Kidney glomerular epithelial cell (primary cell): ENCODE measurements around the gene ISY1.

Experiments used
- DNase-seq: peaks from one replicate; lab custom pipeline; 2025; lab: John Stamatoyannopoulos, UW

The ISY1 gene

GRCh38 chr3:129087138-129087702 is 73.6 kb downstream of the ISY1 start:
- DNase-seq, result no peak

- no peak for DNase-seq
Observed at GRCh38 chr3:129085818-129086217, 75.0 kb downstream of the ISY1 start.

DNA sequence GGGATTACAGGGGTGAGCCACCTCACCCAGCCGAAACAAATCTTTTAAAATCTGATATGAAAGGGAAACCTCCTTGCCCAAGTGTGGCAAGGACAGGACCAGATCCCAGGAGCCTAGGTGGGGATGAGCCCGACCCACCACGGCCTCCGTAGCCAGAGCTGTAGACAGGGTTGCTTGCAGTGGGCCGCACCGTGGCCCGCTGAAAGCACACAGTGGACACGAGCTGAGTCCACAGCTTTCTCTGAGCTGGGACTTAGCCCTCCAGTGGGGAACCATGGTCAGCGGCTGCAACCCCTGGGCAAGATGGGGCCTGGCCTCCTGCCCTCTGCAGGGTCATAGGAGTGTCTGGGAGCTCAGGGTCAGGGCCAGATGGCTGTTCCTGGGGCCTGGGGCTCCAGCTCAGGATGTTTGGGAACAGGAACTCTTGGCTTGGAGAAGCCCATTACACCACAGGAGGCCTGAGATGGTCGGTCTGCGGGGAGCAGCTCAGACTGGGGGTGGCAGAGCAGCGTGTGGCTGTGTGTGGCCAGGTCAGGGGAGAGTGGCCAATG is 75.6 kb downstream of the ISY1 start:
- DNase-seq, result no peak

DNA sequence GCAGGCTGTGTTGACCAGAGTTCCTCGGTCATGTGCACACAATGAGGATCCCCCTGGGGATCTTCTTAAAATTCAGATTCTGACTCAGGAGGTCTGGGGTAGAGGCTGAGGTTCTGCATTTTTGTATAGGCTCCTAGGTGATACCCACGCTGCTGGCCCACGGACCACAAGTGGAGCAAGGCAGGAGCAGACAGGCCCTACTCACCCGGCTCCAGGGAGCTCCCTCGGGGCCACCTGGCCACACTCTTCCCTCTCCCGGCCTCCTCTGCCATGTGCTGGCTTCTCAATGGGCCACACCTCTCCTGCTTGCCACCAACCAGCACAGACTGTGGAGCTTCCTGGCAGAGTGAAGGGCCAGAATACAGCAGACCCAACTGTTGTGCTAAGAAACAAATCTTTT is 76.4 kb downstream of the ISY1 start:
- no peak for DNase-seq

- DNase-seq, result no peak
Observed at GRCh38 chr3:129082026-129082425, 78.8 kb downstream of the ISY1 start.

DNA sequence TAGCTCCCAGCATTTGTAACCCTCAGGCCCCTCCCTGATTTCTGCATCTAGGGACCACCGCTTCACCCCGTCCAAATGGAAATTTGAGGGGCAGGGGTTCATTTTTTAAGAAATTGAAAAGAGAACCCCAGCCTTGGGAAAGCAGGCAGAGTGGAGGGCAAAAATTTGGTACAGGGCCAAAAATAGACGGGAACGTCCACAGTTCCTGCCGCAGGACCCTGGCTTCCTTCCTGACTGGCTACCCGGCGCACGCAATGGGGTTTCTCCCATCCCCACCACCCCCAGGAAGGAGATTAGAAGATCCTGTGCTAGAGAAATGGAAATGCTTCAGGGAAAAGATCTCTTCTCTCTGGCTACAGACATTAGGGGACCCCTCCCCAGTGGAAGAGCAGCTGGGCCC is 79.4 kb downstream of the ISY1 start:
- no peak for DNase-seq

DNA sequence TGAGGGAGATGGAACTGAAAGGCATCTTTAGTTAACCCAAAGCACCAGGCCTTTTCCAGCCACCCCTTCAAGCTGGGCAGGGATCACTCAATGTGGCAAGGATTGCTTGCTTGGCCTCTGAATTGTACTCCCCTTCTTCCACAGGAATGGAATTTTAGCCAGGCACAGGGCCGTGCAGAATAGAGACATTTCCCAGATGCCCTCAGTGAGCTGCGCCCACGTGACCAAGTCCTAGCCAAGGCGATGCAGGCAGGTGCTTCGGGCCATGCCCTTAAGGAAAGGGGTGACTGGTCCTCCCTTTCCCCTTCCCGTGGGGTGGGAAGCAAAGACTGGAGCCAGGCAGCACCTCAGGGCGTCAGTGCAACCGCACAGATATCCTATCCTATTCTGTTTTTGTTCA is 82.4 kb downstream of the ISY1 start:
- no peak for DNase-seq
